ENCODE results near the gene ANK2. TPM values are rescaled to one million over a fixed set of nuclear protein-coding genes. Genes with fewer than 3 reads are reported as not detected.

The ANK2 gene
- total RNA-seq, 2 experiments from 2014 or later = 1.7 to 3.2 TPM

DNA sequence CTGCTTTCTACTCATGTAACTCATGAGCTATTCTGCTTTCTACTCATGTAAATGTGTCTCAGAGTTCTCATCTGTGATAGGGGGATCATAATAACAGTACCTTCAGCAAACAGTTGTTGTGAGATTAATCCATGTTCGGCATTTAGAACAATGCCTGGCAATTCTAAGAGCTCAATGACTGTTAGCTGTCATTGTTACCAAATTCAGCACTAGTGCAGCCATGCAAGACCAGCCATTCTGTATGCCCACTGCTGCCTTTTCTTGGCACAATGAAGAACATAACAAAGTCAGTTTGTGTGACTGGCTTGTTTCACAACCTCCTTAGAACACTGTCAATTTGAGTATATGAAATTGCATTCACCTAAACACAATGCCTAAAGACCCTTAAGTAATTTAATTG, 163.2 kb downstream of the ANK2 start:
- ATAC-seq (no peak), DNase-seq (no peak)
- no peak overlapping the region for H3K4me3 Mint-ChIP-seq
- H3K36me3 Mint-ChIP-seq (ENCODE audit: low read depth) = no peaks in the 10 kb centered on the region
- no peaks in the 10 kb centered on the region for H3K27me3 Mint-ChIP-seq
- H3K4me1 Mint-ChIP-seq (ENCODE audit: low read depth) = no peaks in the 10 kb centered on the region
- POLR2A ChIA-PET = no interaction called here
- intact Hi-C loops (cut with micrococcal nuclease) = no loop called here
- H3K27ac Mint-ChIP-seq = no peak overlapping the region
- TF ChIP-seq, protein P1, sequence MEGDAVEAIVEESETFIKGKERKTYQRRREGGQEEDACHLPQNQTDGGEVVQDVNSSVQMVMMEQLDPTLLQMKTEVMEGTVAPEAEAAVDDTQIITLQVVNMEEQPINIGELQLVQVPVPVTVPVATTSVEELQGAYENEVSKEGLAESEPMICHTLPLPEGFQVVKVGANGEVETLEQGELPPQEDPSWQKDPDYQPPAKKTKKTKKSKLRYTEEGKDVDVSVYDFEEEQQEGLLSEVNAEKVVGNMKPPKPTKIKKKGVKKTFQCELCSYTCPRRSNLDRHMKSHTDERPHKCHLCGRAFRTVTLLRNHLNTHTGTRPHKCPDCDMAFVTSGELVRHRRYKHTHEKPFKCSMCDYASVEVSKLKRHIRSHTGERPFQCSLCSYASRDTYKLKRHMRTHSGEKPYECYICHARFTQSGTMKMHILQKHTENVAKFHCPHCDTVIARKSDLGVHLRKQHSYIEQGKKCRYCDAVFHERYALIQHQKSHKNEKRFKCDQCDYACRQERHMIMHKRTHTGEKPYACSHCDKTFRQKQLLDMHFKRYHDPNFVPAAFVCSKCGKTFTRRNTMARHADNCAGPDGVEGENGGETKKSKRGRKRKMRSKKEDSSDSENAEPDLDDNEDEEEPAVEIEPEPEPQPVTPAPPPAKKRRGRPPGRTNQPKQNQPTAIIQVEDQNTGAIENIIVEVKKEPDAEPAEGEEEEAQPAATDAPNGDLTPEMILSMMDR (IDR thresholded peaks at IDR 0.05) = no peak
- H3K9me3 Mint-ChIP-seq = no peaks in the 10 kb centered on the region
- CTCF ChIA-PET = no interaction called here

GRCh38 chr4:113221990-113222389, 172.5 kb downstream of the ANK2 start:
- H3K9me3 Mint-ChIP-seq = no peaks in the 10 kb centered on the region
- POLR2A ChIA-PET = no interaction called here
- H3K27ac Mint-ChIP-seq = no peak overlapping the region
- H3K4me1 Mint-ChIP-seq (ENCODE audit: low read depth) = no peaks in the 10 kb centered on the region
- no peak for ATAC-seq
- H3K4me3 Mint-ChIP-seq = no peak overlapping the region
- no peaks in the 10 kb centered on the region for H3K27me3 Mint-ChIP-seq
- CTCF ChIA-PET = no interaction called here
- no peaks in the 10 kb centered on the region for H3K36me3 Mint-ChIP-seq (ENCODE audit: low read depth)
- TF ChIP-seq, protein P1 (IDR thresholded peaks at IDR 0.05) = no peak
- intact Hi-C loops (cut with micrococcal nuclease) = no loop called here
- DNase-seq = no peak

- intact Hi-C loops (cut with micrococcal nuclease) = no loop called here
- no peaks in the 10 kb centered on the region for H3K36me3 Mint-ChIP-seq (ENCODE audit: low read depth)
- POLR2A ChIA-PET = no interaction called here
- no peak overlapping the region for H3K4me3 Mint-ChIP-seq
- no peaks in the 10 kb centered on the region for H3K9me3 Mint-ChIP-seq
- TF ChIP-seq, protein P1 (IDR thresholded peaks at IDR 0.05) = no peak
- ATAC-seq (no peak), DNase-seq (no peak)
- H3K27ac Mint-ChIP-seq = no peak overlapping the region
- no peaks in the 10 kb centered on the region for H3K27me3 Mint-ChIP-seq
- H3K4me1 Mint-ChIP-seq (ENCODE audit: low read depth) = no peaks in the 10 kb centered on the region
- CTCF ChIA-PET = no interaction called here
These were observed 173.0 kb downstream of the ANK2 start for GRCh38 chr4:113222471-113222870.

DNA sequence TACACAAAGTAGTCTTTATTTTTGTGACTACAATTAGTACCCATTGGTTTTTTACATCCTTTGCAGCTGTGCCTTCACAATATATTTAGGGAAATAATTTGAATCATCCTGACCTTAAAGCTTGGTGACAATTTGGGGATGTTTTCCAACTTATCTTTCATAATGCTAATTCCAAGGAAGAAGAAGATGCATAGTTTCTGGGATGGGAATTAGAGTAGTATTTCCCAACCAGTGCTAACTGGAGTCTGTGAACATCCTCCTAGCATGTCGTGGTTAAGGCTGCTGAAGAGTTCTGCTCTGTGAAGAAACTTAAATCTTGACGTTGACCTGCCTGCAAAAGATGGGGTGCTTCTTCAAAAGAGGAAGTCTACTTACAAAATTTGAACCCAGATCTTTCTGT, 173.5 kb downstream of the ANK2 start:
- no peak for DNase-seq
- no peaks in the 10 kb centered on the region for H3K9me3 Mint-ChIP-seq
- H3K27ac Mint-ChIP-seq = no peak overlapping the region
- CTCF ChIA-PET = no interaction called here
- H3K36me3 Mint-ChIP-seq (ENCODE audit: low read depth) = no peaks in the 10 kb centered on the region
- intact Hi-C loops (cut with micrococcal nuclease) = no loop called here
- POLR2A ChIA-PET = no interaction called here
- TF ChIP-seq, protein P1 (IDR thresholded peaks at IDR 0.05) = no peak
- no peaks in the 10 kb centered on the region for H3K4me1 Mint-ChIP-seq (ENCODE audit: low read depth)
- no peak for ATAC-seq
- H3K4me3 Mint-ChIP-seq = no peak overlapping the region
- H3K27me3 Mint-ChIP-seq = no peaks in the 10 kb centered on the region

- DNase-seq (no peak), ATAC-seq (no peak)
- Mint-ChIP-seq H3K4me1 (ENCODE audit: low read depth) (no peaks in the 10 kb centered on the region), H3K27me3 (peaks cover 5% of the 10 kb centered on the region), H3K4me3 (no peak overlapping the region), H3K27ac (no peak overlapping the region), H3K9me3 (no peaks in the 10 kb centered on the region), H3K36me3 (ENCODE audit: low read depth) (no peaks in the 10 kb centered on the region)
- TF ChIP-seq, protein P1 (IDR thresholded peaks at IDR 0.05) = no peak
- POLR2A ChIA-PET = no interaction called here
- intact Hi-C loops (cut with micrococcal nuclease) = no loop called here
- CTCF ChIA-PET = no interaction called here
These were observed 182.7 kb downstream of the ANK2 start for GRCh38 chr4:113232194-113232593.

All from activated CD8-positive, alpha-beta T cell treated with anti-CD3 and anti-CD28 coated beads for 36 hours (primary cell).